ENCODE measurements around the gene PXDC1.

- TF ChIP-seq POLR2A (IDR thresholded peaks at IDR 0.05) = no peak
- TF ChIP-seq CTCF (IDR thresholded peaks at IDR 0.05 in 8 of 11, conservative IDR thresholded peaks at IDR 0.05 in 3 of 11) = no peak
- peak in 2 of 3 donors; percentile 27 to 29 for TF ChIP-seq POLR2AphosphoS5 (IDR thresholded peaks at IDR 0.05)
Measured at GRCh38 chr6:3741477-3741871, 10.0 kb downstream of the PXDC1 start.
